ENCODE data around the gene SLC5A11. TPM values are rescaled to one million over a fixed set of nuclear protein-coding genes. Genes with fewer than 3 reads are reported as not detected.
A peak's percentile ranks its signal among the peaks of the same experiment; 100 is the strongest.

The SLC5A11 gene
- total and polyA plus RNA-seq, 2 of the 13 experiments (the other 11 are each of a cell fraction or from before 2014, with no cell fraction given): 1.2 to 3.3 TPM

GRCh38 chr16:24834459-24835335, 11.1 kb upstream of the SLC5A11 start (continued):
- TF ChIP-seq XRCC5 (optimal IDR thresholded peaks at IDR 0.05; ENCODE audit: low read length): peak; percentile 35
- no peak for TF ChIP-seq ZNF501 (CRISPR knock-in tag; IDR thresholded peaks at IDR 0.05)
- TF ChIP-seq TFDP1 (CRISPR knock-in tag; IDR thresholded peaks at IDR 0.05; ENCODE audit: borderline replicate concordance): 0 out of 2 replicates have a peak, but pooled peaks have one; percentile 32
- peak; percentile 45; the same call in 1 of the 2 replicates for TF ChIP-seq GATAD1 (CRISPR knock-in tag; IDR thresholded peaks at IDR 0.05)
- peak; percentile 80 for TF ChIP-seq SMC3 (IDR thresholded peaks at IDR 0.05; ENCODE audit: low read length)
- TF ChIP-seq STAG1 (CRISPR knock-in tag; IDR thresholded peaks at IDR 0.05): peak; percentile 95
- peak; percentile 53 for TF ChIP-seq FOSL2 (CRISPR knock-in tag; IDR thresholded peaks at IDR 0.05)
- TF ChIP-seq ZFP91 (CRISPR knock-in tag; IDR thresholded peaks at IDR 0.05; ENCODE audit: borderline replicate concordance): peak; percentile 49; the same call in 1 of the 2 replicates
- TF ChIP-seq RFX3 (CRISPR knock-in tag; IDR thresholded peaks at IDR 0.05): 0 out of 2 replicates have a peak, but pooled peaks have one; percentile 24
- peak; percentile 24; the same call in 1 of the 2 replicates for TF ChIP-seq ZNF687 (CRISPR knock-in tag; IDR thresholded peaks at IDR 0.05)
- TF ChIP-seq IRF2 (CRISPR knock-in tag; IDR thresholded peaks at IDR 0.05): peak; percentile 71
- TF ChIP-seq CTCF (CRISPR knock-in tag; IDR thresholded peaks at IDR 0.05): peak; percentile 91
- no peak for TF ChIP-seq SALL2 (CRISPR knock-in tag; IDR thresholded peaks at IDR 0.05)
- TF ChIP-seq ZNF335 (CRISPR knock-in tag; IDR thresholded peaks at IDR 0.05): peak; percentile 48; the same call in 1 of the 2 replicates
- TF ChIP-seq AHR (CRISPR knock-in tag; IDR thresholded peaks at IDR 0.05): 0 out of 2 replicates have a peak, but pooled peaks have one; percentile 27
- TF ChIP-seq ADNP (CRISPR knock-in tag; IDR thresholded peaks at IDR 0.05): no peak
- no peak for TF ChIP-seq ZNF446 (CRISPR knock-in tag; IDR thresholded peaks at IDR 0.05)
- TF ChIP-seq ERF (CRISPR knock-in tag; IDR thresholded peaks at IDR 0.05): peak; percentile 60; the same call in 1 of the 2 replicates
- TF ChIP-seq ZNF639 (CRISPR knock-in tag; conservative IDR thresholded peaks at IDR 0.05): 0 out of 2 replicates have a peak, but pooled peaks have one; percentile 30
- no peak for TF ChIP-seq NFATC3 (CRISPR knock-in tag; IDR thresholded peaks at IDR 0.05)

Measured in HepG2 (cell line).